8988T (cell line): Measurements from ENCODE around the gene SLC2A3.
"Not testable (repeated sequence)": the region's sequence is repeated elsewhere in the genome, so short reads cannot be mapped to it uniquely, and the experiment has no call there.

Experiments used
- DNase-seq: peaks from one replicate; pipeline ENCODE4 v3.0.0; 2011

Gene SLC2A3

DNA sequence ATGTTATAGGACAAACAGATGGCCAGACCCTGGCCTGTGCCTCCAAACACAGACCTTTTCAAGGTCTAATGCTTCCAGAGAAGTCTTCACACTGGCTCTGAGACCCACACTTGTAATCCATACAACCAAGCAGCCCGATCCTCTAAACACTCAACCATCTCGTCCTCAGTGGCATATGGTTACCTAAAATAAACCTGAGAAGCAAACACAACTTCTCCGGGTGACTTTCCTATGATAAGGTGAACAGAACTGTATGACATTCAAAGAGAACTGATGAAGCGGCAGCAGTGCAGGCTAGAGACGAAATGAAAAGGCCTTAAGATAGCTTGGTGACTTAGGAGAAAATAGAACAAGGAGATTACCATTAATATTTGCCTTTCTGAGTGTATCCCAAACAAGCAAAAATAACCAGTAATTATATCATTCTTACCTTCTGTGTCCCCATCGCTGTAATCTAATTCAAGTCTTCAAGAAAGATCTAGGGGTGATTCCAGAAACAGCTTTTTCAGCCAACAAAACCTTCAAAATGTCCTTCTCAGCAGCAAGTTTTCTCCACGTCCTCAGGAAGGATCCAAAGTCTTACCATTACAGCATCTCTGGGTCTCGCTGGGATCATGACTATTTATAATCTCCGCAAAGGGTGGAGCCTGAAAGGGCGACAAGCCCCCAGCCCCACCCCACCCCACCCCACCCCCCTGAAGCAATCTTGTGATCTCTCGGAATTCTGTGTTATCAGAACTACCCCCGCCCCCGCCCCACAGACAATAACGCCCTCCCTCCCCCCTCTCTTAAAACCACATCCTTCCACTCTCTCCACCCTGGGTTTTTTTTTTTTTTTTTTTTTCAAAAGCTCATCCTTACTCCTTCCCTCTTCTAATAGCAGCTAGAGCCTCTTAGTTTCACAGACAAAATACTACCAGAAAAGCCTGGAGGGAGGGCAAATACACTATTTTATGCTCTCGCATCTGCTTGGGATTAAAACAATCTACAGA, at the start of gene SLC2A3:
SLC2A3 (minus strand) TSS at position 598 of the 992 bp plus-strand sequence; CDS start at position 445, 153 bp downstream.
- DNase-seq = no peak

DNA sequence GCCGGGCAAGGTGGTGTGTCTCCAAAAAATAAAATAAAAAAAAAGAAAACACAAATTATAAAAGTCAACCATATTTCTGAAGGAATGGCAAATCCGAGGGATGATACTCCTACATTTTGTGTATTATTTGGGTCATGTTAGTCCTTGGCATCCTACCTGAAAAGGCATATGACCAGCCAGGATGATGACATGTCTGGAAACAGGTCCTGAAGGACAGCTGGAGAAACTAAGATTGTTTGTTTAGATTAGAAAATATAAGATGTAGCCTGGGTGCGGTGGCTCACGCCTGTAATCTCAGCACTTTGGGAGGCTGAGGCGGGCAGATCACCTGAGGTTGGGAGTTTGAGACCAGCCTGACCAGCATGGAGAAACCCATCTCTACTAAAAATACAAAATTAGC, 48.9 kb upstream of the SLC2A3 start:
- no peak for DNase-seq

DNA sequence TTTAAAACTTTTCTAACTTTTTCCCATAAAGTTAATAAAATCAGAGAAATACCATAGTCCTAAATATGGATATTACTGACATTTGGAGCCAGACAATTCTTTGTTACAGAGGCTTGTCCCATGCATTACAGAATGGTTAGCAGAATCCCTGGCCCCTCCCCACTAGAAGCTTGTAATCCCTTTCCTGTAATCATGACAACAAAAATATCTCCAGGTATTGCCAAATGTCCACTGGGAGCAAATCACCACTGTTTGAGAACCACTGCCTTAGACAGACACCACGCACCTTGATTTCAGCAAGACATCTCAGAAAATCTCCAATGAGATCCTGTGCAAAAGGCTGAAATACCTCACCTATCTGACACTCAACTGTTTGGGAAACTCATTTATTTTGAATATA, 47.5 kb upstream of the SLC2A3 start:
- DNase-seq = not testable (repeated sequence)

DNA sequence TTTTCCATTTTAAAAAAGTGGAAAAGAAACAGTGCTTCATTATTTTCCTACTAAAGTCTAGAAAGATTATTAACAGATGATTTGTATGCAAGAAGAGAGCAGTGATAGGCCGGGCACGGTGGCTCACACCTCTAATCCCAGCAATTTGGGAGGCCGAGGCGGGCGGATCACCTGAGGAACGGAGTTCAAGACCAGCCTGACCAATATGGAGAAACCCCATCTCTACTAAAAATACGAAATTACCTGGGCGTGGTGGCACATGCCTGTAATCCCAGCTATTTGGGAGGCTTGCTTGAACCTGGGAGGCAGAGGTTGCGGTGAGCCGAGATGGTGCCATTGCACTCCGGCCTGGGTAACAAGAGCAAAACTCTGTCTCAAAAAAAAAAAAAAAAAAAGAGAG, 47.0 kb upstream of the SLC2A3 start:
- not testable (repeated sequence) for DNase-seq

DNA sequence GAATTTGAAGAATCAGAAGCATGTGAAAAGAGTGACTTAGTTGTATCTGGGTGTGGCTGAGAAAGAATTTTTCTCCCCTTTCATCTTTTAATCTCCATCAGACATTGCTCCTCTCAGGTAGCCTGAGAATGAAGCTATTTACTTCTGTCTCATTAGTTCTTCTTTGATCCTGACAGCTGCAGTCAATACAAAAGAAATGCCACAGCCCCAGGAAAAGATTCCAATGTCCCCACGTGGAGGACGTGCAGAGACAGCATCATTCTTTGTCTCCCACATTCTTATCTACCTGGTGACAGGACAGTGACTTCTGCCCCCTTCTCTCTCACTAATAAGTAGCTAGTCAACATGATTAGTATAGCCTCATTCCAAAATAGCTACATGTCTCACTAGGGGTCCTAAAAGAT, 46.3 kb upstream of the SLC2A3 start:
- not testable (repeated sequence) for DNase-seq

DNA sequence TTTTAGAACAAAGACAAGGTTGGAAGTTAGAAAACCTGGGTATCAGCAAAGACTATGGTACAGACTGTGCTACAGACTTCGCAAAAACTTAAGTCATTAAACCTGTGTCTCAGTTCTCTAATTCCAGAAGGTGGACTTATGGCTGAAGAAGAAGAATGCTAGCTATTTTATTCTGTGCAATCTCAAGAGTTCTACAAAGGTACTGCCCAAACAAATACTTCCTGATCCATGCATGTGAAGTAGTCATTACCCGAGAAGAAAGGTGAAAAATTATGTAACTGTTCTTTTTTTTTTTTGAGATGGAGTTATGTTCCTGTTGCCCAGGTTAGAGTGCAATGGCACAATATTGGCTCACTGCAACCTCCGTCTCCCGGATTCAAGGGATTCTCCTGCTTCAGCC, 45.5 kb upstream of the SLC2A3 start:
- DNase-seq = no peak

DNA sequence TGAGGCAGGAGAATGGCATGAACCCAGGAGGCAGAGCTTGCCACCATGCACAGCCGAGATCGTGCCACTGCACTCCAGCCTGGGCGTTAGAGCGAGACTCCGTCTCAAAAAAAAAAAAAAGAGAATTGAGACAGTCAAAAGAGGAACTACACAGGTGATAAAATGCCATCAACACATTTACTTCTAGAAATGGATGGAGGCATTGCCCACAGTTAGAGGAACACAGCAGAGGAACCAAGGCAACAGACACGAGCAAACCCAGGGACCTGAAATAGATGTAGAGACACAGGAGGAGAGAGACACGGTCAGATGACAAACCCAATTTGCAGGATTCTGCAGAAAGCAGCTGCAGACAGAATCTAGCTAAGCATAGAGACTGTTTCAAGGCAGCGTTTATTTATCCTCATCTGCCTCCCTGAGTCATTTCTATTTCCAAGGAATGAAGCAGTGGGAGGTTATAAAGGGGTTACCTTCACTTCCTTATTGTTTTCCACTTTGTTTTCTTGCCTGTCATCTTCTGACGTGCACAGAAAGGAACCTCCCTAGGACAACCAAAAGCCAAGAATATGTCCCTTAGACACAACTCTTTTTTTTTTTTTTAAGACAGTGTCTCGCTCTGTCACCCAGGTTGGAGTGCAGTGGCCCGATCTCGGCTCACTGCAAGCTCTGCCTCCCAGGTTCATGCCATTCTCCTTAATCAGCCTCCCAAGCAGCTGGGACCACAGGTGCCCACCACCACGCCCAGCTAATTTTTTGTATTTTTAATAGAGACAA, 41.6 kb upstream of the SLC2A3 start:
- DNase-seq = not testable (repeated sequence)

DNA sequence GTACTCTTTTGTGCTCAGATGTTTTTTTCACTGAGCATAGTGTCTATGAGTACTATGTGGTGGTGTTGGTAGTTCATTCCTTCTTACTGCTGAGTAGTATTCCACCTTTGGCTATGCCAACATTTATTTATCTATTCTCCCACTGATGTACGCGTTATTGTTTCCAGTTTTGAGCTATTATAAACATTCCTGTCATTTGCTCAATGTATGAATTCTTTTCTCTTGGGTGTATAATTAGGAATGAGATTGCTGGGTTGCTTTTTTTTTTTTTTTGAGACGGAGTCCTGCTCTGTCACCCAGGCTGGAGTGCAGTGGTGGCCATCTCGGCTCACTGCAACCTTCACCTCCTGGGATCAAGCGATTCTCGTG, 37.5 kb upstream of the SLC2A3 start:
- DNase-seq = no peak

DNA sequence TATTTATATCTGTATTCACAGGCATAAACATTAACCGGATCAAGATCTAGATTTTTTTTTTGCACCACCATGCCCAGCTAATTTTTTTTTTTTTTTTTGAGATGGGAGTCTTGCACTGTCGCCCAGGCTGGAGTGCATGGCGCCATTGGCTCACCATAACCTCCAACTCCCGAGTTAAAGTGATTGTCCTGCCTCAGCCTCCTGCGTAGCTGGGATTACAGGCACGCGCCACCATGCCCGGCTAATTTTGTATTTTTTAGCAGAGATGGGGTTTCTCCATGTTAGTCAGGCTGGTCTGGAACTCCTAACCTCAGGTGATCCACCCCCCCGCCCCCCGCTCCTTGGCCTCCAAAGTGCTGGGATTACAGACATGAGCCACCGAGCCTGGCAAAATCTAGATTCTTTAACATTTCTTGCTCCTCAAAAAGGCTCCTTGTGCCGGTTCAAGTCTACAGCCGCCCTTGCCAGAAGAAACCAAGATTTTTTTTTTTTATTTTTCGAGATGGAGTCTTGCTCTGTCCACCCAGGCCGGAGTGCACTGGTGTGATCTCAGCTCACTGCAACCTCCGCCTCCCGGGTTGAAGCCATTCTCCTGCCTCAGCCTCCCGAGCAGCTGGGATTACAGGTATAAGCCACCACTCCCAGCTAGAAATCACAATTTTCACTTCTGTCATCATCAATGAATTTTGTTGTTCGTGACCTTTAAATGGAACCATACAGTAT, 36.9 kb upstream of the SLC2A3 start:
- no peak for DNase-seq

DNA sequence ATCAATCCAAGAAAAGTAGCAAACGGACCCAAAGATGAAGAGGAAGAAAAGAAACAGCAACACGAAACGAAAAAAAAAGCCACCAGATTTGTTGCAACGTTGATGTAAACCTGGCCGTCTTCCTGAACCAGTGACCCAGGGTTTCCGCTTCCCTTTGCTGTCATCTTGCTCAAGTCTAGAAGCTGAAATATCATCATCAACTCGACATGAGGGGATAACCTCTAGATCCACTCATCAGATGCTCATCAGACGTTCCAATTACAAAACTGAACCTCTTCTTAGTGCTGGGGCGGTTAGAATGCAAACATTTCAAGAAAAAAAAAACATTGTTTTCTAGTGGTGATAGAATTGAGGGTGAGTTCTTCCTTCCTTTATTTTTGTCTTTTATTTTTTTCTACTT, 36.3 kb upstream of the SLC2A3 start:
- not testable (repeated sequence) for DNase-seq

DNA sequence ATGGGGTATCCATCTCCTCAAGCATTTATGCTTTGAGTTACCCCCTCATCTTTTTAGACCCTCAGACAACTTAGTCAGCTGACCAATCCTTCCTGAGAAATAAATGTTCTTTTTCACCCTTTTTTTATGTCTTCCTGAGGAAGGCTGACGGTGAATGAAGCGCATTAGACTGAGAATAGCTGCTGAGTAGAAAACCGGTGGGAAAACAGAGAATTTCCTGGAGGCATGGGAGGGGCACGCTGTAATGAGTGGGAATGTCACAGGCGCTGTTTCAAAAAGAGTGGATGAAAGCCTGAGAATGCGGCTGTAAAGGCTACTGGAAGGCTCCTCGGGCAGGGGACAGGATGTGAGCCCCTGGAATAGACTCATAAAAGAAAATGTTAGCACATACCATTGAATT, 35.8 kb upstream of the SLC2A3 start:
- DNase-seq = not testable (repeated sequence)

DNA sequence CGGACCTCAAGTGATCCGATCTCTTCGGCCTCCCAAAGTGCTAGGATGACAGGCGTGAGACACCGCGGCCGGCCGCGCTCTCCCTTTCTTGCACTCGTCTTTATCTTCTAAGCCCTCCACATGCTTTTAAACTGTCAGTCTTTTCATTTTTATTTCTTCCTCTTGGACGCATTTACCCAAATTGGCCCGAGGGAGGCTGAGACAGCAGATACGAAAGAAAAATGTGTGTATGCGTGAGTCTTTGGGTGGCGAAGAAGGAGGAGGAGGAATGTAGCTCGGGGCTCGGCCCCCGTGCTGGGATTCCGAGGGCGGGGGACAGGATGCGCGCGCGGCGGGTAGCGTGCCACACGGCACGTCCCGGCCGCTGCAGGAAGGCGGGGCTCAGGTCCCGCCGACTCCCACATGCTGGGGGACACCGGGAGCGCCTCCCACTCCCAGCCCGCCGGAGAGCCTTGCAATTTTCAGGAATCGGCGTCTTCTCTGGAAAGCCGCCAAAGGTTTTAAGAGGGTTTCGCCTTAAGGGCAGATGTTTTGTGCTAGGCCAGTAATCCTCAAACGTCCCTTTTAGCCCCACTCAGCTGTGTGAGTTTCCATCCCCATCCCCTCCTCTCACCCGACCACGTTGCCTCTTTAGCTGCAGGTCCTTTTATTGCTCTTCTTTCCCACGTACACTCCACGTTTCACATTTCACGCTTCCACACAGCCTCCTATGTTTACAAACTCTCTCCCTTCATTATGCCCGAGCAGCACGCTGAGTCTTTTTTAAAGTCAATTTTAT, 34.7 kb upstream of the SLC2A3 start:
- DNase-seq = peak; percentile 65

DNA sequence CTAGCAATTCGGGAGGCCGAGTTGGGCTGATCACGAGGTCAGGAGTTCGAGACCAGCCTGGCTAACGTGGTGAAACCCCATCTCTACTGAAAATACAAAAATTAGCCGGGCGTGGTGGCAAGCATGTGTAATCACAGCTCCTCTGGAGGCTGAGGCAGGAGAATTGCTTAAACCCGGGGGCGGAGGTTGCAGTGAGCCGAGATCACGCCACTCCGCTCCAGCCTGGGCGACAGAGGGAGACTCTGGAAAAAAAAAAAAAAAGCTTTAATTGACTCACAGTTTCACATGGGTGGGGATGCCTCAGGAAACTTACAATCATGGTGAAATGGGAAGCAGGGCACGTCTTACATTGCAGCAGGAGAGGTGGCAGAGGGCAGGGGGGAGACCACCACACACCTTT, 30.6 kb upstream of the SLC2A3 start:
- DNase-seq = no peak

DNA sequence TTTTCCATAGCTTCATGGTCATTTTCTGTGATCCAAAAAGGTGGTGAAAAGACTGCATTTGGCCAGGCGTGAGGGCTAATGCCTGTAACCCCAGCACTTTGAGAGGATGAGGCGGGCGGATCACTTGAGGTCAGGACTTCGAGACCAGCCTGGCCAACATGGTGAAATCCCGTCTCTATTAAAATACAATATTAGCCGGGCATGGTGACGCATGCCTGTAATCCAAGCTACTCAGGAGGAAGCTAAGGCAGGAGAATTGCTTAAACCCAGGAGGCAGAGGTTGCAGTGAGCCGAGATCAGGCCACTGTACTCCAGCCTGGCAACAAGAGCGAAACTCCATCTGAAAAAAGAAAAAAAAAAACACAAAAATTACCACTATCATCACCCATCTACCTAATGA, 28.7 kb upstream of the SLC2A3 start:
- not testable (repeated sequence) for DNase-seq

DNA sequence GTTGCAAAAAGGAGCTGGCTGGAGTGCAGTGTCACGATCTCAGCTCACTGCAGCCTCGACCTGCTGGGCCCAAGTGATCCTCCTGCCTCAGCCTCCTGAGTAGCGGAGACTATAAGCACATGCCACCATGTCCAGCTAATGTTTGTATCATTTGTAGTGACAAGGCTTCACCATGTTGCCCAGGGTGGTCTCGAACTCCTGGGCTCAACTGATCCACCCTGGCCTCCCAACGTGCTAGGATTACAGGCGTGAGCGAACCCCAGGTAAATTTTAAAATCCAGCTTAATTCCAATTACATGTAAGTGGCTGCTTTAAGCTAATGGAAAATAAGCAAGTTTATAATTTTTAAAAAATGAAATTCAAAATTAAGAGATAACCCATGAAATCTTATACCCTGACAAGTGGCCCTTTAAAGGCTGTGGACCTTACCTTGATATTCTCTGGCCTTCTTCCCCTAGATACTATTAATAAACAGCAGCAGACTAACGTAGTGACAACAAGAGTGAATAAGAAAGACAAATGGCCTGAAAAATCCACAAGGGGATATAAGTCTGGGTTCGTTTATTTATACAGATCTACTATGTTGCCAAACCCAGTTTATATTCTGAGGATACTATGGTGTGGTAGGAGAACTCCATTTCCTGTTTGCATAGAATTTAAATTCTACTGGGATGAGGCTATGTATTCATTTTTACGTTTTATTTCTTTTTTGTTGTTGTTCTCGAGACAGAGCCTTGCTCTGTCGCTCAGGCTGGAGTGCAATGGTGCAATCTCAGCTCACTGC, 25.6 kb upstream of the SLC2A3 start:
- DNase-seq = no peak

DNA sequence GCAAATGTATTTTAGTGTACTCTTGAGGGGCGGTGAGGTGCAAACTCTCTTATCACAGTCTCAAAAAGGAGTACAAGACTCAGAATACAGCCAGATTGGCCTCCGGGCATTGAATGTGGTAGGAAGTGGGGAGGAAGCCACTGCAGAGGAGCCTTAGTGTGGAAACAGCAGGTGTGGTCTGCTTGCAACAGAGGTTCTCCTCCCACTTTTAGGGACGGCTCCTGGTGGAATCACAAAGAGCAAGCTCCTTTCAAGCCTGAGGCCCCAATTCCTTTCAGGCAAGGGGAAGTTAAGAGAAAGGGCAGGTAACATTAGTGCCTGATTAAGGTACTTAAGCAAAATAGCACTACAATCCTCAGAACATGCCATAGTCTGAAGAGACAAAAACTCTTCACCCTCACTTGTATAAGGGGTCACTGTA, 23.7 kb upstream of the SLC2A3 start:
- DNase-seq = no peak

DNA sequence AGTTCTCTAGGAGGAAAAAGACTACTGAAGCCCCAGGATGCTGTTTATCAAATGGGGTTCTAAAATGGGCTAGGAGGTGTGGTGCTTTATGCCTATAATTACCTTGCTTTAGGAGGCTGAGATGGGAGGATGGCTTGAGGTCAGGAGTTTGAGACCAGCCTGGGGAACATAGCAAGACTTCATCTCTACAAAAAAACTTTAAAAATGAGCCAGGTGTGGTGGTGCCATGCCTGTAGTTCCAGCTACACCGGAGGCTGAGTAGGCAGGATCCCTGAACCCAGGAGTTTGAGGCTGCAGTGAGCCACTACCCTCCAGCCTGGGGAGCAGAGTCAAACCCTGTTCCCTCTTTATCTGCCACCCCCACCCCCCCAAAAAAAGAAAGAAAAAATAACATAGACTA, 23.3 kb upstream of the SLC2A3 start:
- DNase-seq = no peak

DNA sequence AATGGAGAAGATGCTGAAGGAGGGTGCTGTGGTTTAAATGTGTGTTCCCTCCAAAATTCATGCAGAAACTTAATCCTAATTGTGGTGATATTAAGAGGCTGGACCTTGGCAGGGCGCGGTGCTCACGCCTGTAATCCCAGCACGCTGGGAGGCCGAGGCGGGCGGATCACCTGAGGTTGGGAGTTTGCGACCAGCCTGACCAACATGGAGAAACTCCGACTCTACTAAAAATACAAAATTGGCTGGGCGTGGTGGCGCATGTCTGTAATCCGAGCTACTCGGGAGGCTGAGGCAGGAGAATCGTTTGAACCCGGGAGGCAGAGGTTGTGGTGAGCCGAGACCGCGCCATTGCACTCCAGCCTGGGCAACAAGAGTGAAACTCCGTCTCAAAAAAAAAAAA, 18.9 kb upstream of the SLC2A3 start:
- not testable (repeated sequence) for DNase-seq

DNA sequence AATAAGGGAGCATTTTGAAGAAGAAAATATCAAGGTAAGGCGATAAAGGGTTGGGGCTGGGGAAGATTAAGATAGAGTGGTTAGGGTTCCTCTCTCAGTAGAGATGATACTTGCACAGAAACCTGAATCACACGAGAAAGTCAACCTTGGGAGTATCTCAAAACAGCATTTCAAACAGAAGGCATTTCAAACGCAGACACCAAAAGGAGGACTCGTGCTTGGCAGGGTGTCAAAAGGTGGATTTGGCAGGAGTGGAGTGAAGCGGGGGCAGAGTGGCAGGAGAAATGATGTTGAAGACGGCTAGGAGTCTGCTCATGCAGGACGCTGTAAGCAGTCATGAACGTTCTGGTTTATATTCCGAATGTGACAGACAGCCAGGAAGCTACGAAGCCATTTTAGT, 18.4 kb upstream of the SLC2A3 start:
- DNase-seq = not testable (repeated sequence)

DNA sequence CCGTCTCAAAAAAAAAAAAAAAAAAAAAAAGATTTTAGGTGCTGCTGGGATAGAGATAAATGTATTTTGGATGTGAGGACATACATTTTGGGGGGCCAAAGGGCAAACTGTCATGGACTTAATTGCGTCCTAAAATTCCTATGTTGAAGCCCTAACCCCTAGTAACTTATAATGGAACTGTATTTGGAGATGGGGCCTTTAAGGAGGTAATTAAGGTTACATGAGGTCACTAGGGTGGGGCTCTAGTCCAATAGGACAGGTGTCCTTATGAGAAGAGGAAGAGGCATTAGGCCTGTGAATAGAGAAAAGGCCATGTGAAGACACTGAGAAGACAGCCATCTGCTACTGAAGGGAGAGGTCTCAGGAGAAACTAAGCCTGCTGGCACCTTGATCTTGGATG, 17.9 kb upstream of the SLC2A3 start:
- DNase-seq = not testable (repeated sequence)

DNA sequence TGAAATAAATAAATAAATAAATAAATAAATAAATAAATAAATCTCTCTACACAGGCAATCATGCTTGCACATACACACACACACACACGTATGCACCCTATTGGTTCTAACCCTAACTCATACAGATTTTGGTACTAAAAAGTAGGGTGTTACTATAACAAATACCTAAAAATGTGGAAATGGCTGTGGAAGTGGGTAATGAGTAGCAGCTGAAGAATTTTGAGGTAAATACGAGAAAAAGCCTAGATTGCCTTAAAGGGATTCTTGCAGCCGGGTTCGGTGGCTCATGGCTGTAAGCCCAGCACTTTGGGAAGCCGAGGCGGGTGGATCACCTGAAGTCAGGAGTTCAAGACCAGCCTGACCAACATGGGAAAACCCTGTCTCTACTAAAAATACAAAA, 15.7 kb upstream of the SLC2A3 start:
- no peak for DNase-seq
